GM12873 (cell line): ENCODE measurements around the gene VAV2.
A peak's percentile ranks its signal among the peaks of the same experiment; 100 is the strongest.

Experiments
- CTCF ChIP-seq: IDR thresholded peaks from 2 replicates; pipeline ENCODE4 v1.5.1; 2012; ENCODE audit warnings: low read depth, mild to moderate bottlenecking, moderate library complexity, low read length, control low read depth; ENCODE audit not compliant: insufficient read depth; ENCODE audit errors: missing control alignments

The VAV2 gene

GRCh38 chr9:133727876-133728441 lies 264.2 kb downstream of the VAV2 start:
- no peak for TF ChIP-seq CTCF

GRCh38 chr9:133727277-133727875 lies 264.7 kb downstream of the VAV2 start:
- peak; percentile 24 for TF ChIP-seq CTCF

GRCh38 chr9:133726401-133727276 lies 265.5 kb downstream of the VAV2 start:
- peak; percentile 53 for TF ChIP-seq CTCF

GRCh38 chr9:133725886-133726285 lies 266.2 kb downstream of the VAV2 start:
- no peak for TF ChIP-seq CTCF

GRCh38 chr9:133718563-133719315 lies 273.4 kb downstream of the VAV2 start:
- TF ChIP-seq CTCF, result no peak

GRCh38 chr9:133717113-133718031 lies 274.8 kb downstream of the VAV2 start:
- no peak for TF ChIP-seq CTCF
